GM21576 (cell line): ENCODE results near the gene PLCL2.
A peak's percentile ranks its signal among the peaks of the same experiment; 100 is the strongest.

ENCODE experiments used
- ATAC-seq: cut with Tn5 transposase; IDR thresholded peaks from one replicate; pipeline ENCODE4 v1.9.1; 2021; ENCODE audit warnings: mild to moderate bottlenecking, moderate library complexity; ENCODE audit not compliant: unreplicated experiment

PLCL2 gene

GRCh38 chr3:16865335-16865734, 19.4 kb upstream of the PLCL2 start:
- no peak for ATAC-seq

GRCh38 chr3:16866571-16866970, 18.2 kb upstream of the PLCL2 start:
- no peak for ATAC-seq

GRCh38 chr3:16868513-16868912, 16.2 kb upstream of the PLCL2 start:
- ATAC-seq, result no peak

- no peak for ATAC-seq
Observed at GRCh38 chr3:16869261-16870005, 15.3 kb upstream of the PLCL2 start.

- no peak for ATAC-seq
Observed at GRCh38 chr3:16871915-16872842, 12.6 kb upstream of the PLCL2 start.

- no peak for ATAC-seq
Observed at GRCh38 chr3:16873872-16874271, 10.9 kb upstream of the PLCL2 start.

- ATAC-seq, result no peak
Observed at GRCh38 chr3:16875876-16876550, 8.7 kb upstream of the PLCL2 start.

- ATAC-seq, result no peak
Observed at GRCh38 chr3:16877505-16877904, 7.2 kb upstream of the PLCL2 start.

- no peak for ATAC-seq
Observed at GRCh38 chr3:16877911-16878310, 6.8 kb upstream of the PLCL2 start.

GRCh38 chr3:16881896-16882630, 2.7 kb upstream of the PLCL2 start:
- ATAC-seq, result no peak

GRCh38 chr3:16883057-16883722, 1.6 kb upstream of the PLCL2 start:
- no peak for ATAC-seq

- no peak for ATAC-seq
Observed at GRCh38 chr3:16883723-16884083, 1.1 kb upstream of the PLCL2 start.

GRCh38 chr3:16884084-16884747, 539 bp upstream of the PLCL2 start:
- ATAC-seq, result peak; percentile 35

- peak; percentile 28 for ATAC-seq
Observed at GRCh38 chr3:16885593-16886302, 993 bp downstream of the PLCL2 start.

GRCh38 chr3:16886303-16886683, 1.5 kb downstream of the PLCL2 start:
- ATAC-seq, result no peak

GRCh38 chr3:16887130-16887529, 2.4 kb downstream of the PLCL2 start:
- ATAC-seq, result no peak

- ATAC-seq, result no peak
Observed at GRCh38 chr3:16888356-16888755, 3.6 kb downstream of the PLCL2 start.

GRCh38 chr3:16888785-16889607, 4.2 kb downstream of the PLCL2 start:
- peak; percentile 53 for ATAC-seq
